Activated CD8-positive, alpha-beta T cell treated with anti-CD3 and anti-CD28 coated beads, Interleukin-2, amount 10 ng/mL, durations not matched to agents 7 days and 5 days (primary cell): ENCODE data around the gene LCE3A. TPM values are rescaled to one million over a fixed set of nuclear protein-coding genes. Genes with fewer than 3 reads are reported as not detected.
"Not testable (repeated sequence)": the region's sequence is repeated elsewhere in the genome, so short reads cannot be mapped to it uniquely, and the experiment has no call there.

Experiments used
- ATAC-seq: fragments of 150-1000 bp; cut with Tn5 transposase; one replicate; pipeline ENCODE4 v1.10.0; 2021; ENCODE audit warnings: moderate library complexity
- CTCF ChIA-PET: fragments of 350-600 bp; sonication (Branson Sonifier 250); formaldehyde crosslinking; loops from one replicate; lab custom pipeline; 2021; ENCODE audit warnings: antibody characterized with exemption; lab: Charles Lee
- POLR2A ChIA-PET: fragments of 350-600 bp; sonication (Branson Sonifier 250); formaldehyde crosslinking; loops from one replicate; lab custom pipeline; 2021; ENCODE audit warnings: antibody characterized with exemption; lab: Charles Lee
- DNase-seq: peaks from one replicate; pipeline ENCODE4 v3.0.0-alpha.2; 2020
- H3K27ac Mint-ChIP-seq: one replicate; pipeline ENCODE4 v1.8.0; 2021; ENCODE audit warnings: mild to moderate bottlenecking, mixed read lengths
- H3K27me3 Mint-ChIP-seq: one replicate; pipeline ENCODE4 v1.8.0; 2021; ENCODE audit warnings: low read depth, mixed read lengths
- H3K36me3 Mint-ChIP-seq: one replicate; pipeline ENCODE4 v1.8.0; 2021; ENCODE audit warnings: low read depth, mixed read lengths
- H3K4me1 Mint-ChIP-seq: one replicate; pipeline ENCODE4 v1.8.0; 2021; ENCODE audit warnings: low read depth, mixed read lengths
- H3K4me3 Mint-ChIP-seq: one replicate; pipeline ENCODE4 v1.8.0; 2021; ENCODE audit warnings: mild to moderate bottlenecking, mixed read lengths
- H3K9me3 Mint-ChIP-seq: one replicate; pipeline ENCODE4 v1.8.0; 2022; ENCODE audit warnings: mixed read lengths; ENCODE audit not compliant: insufficient read depth
- total RNA-seq, 2 experiments: library from RNA; stranded (reverse); gene quantifications; one replicate each; pipeline ENCODE4 v1.2.3, GENCODE V29; 2021

LCE3A gene
- total RNA-seq, 2 experiments from 2014 or later = not detected

DNA sequence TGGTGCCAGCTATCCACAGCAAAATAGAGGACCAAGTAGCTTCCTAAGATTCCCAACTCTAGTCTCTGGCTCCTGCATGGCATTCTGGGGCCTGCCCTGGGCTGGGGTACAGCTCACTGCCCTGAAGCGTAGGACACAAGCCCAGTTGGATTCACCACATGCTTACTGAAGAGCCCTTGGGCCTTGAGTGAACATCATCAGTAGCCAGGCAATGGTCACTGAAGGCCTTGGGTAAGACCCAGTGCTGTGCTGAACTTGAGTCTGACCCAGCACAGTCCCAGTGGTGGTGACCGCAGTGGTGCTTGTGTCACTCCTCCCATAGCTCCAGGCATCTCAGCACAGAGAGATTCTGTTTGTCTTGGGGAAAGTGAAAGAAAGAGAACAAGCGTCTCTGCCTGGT, 7.7 kb upstream of the LCE3A start:
- ChIA-PET POLR2A (no interaction called here), CTCF (no interaction called here)
- no peak for DNase-seq
- no peak for ATAC-seq
- peaks cover 7% of the 10 kb centered on the region for H3K27me3 Mint-ChIP-seq
- H3K27ac Mint-ChIP-seq = no peak overlapping the region
- H3K4me1 Mint-ChIP-seq = no peaks in the 10 kb centered on the region
- H3K9me3 Mint-ChIP-seq = no peaks in the 10 kb centered on the region
- H3K4me3 Mint-ChIP-seq = no peak overlapping the region
- no peaks in the 10 kb centered on the region for H3K36me3 Mint-ChIP-seq

GRCh38 chr1:152626744-152627143, 3.8 kb upstream of the LCE3A start:
- ATAC-seq = no peak
- no peak for DNase-seq
- CTCF ChIA-PET = no interaction called here
- H3K36me3 Mint-ChIP-seq = no peaks in the 10 kb centered on the region
- POLR2A ChIA-PET = no interaction called here
- H3K4me3 Mint-ChIP-seq = no peak overlapping the region
- peaks cover 15% of the 10 kb centered on the region for H3K4me1 Mint-ChIP-seq
- no peak overlapping the region for H3K27ac Mint-ChIP-seq
- peaks cover 2% of the 10 kb centered on the region for H3K27me3 Mint-ChIP-seq
- no peaks in the 10 kb centered on the region for H3K9me3 Mint-ChIP-seq

GRCh38 chr1:152623203-152623844, 421 bp upstream of the LCE3A start:
- Mint-ChIP-seq H3K4me3 (no peak overlapping the region), H3K36me3 (no peaks in the 10 kb centered on the region), H3K4me1 (peaks cover 15% of the 10 kb centered on the region), H3K9me3 (peaks cover 12% of the 10 kb centered on the region), H3K27me3 (peaks cover 2% of the 10 kb centered on the region), H3K27ac (no peak overlapping the region)
- ChIA-PET POLR2A (no interaction called here), CTCF (interaction anchor here (1.2 to 2.6 kb wide), 5 partner anchors 12 to 165 kb away, joined by 3 to 12 read pairs (median 3); partner anchors contain the start of gene LCE3D)
- ATAC-seq (peak; percentile 44), DNase-seq (peak; percentile 25)

GRCh38 chr1:152621993-152622392, 910 bp downstream of the LCE3A start:
- POLR2A ChIA-PET = interaction anchor here (1.0 kb wide), 1 partner anchor 43 kb away, joined by 3 read pairs; no protein-coding TSS in a partner anchor

DNA sequence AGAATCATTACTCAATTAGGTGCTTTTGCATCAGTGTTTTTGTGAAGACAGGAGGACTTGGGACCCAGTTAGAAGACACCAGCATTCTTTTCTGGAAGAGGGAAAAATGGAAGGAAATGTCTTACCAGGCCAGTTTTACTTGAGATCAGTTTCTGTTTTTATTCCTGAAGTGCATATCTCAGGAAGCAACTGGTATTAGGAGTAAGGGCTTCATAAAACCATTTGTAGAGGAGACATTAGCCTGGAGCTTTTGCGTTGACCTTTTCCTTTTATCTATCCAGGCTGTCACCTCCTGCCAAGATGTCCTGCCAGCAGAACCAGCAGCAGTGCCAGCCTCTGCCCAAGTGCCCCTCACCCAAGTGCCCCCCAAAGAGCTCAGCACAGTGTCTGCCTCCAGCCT, 9.4 kb downstream of the LCE3A start, which contains the start of gene LCE3B:
Gene LCE3B (plus strand): TSS at position 301 of the 400 bp plus-strand sequence. CDS start 0 bp downstream, at position 301.
- POLR2A ChIA-PET = no interaction called here
- ATAC-seq (no peak), DNase-seq (no peak)
- no peak within 1 kb of the TSS for H3K4me3 Mint-ChIP-seq
- H3K4me1 Mint-ChIP-seq = no peaks in the 10 kb centered on the region
- no peaks in the 10 kb centered on the region for H3K36me3 Mint-ChIP-seq
- no peaks in the 10 kb centered on the region for H3K27me3 Mint-ChIP-seq
- no peak within 1 kb of the TSS for H3K27ac Mint-ChIP-seq
- CTCF ChIA-PET = no interaction called here
- H3K9me3 Mint-ChIP-seq = peaks cover 8% of the 10 kb centered on the region

More at GRCh38 chr1:152621993-152622392, 910 bp downstream of the LCE3A start:
- Mint-ChIP-seq H3K4me3 (no peak overlapping the region), H3K36me3 (no peaks in the 10 kb centered on the region), H3K4me1 (peaks cover 15% of the 10 kb centered on the region), H3K9me3 (peaks cover 18% of the 10 kb centered on the region), H3K27me3 (peaks cover 2% of the 10 kb centered on the region), H3K27ac (no peak overlapping the region)
- no peak for DNase-seq
- CTCF ChIA-PET = interaction anchor here (1.2 to 2.6 kb wide), 4 partner anchors 14 to 44 kb away, joined by 3 to 12 read pairs (median 6); partner anchors contain the start of gene LCE3D
- no peak for ATAC-seq

DNA sequence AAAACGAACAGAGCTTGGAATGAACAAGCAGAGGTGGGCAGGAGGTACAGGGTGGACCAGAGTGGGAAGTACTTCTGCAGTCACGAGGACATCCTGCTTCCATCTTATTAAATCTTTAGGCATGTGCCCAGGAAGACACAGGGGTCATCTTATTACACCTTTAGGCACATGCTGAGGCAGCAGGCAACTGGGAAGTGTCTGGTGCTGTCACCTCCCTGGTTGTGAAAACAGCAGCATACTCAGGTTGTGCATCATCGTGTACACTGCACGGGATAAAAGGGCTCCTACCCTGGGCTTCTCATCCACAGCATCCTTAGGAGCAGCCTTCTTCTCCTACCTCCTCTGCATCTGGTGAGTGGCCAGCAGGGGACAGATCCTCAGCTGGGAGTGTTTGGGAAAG, 23.0 kb downstream of the LCE3A start, which contains the start of gene LCE3C:
Gene LCE3C (plus strand): TSS at position 301 of the 400 bp plus-strand sequence. CDS start 498 bp downstream, outside the sequence.
- DNase-seq = no peak
- Mint-ChIP-seq H3K36me3 (no peaks in the 10 kb centered on the region), H3K4me3 (no peak within 1 kb of the TSS), H3K27me3 (no peaks in the 10 kb centered on the region), H3K9me3 (no peaks in the 10 kb centered on the region), H3K4me1 (no peaks in the 10 kb centered on the region), H3K27ac (no peak within 1 kb of the TSS)
- ATAC-seq = no peak
- ChIA-PET POLR2A (no interaction called here), CTCF (no interaction called here)

GRCh38 chr1:152596986-152597385, 25.9 kb downstream of the LCE3A start:
- Mint-ChIP-seq H3K27me3 (no peaks in the 10 kb centered on the region), H3K9me3 (no peaks in the 10 kb centered on the region)
- ATAC-seq = no peak

DNA sequence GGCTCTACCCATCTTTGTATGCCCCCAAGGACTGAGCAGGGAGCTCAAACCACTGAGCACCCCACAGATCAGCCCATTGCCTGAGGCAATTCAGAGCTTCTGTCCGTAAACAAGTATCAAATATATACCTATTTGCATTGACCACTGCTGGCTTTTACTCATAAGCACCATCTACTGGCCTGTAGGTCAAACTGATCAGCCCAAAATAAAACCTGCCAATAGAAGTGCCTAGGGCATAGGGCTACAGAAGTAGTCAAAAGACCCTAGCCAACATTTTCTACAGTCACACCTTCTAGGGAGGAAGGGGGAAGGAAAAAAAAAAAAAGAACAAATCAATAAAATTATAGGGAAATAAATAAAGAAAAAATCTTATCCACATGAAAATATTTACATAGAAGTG, 37.3 kb downstream of the LCE3A start:
- POLR2A ChIA-PET = no interaction called here
- no peak overlapping the region for H3K4me3 Mint-ChIP-seq
- ATAC-seq = no peak
- H3K27me3 Mint-ChIP-seq = no peaks in the 10 kb centered on the region
- no peaks in the 10 kb centered on the region for H3K9me3 Mint-ChIP-seq
- CTCF ChIA-PET = no interaction called here
- no peaks in the 10 kb centered on the region for H3K36me3 Mint-ChIP-seq
- no peak overlapping the region for H3K27ac Mint-ChIP-seq
- H3K4me1 Mint-ChIP-seq = no peaks in the 10 kb centered on the region
- no peak for DNase-seq

More at GRCh38 chr1:152596986-152597385, 25.9 kb downstream of the LCE3A start:
- Mint-ChIP-seq H3K4me1 (no peaks in the 10 kb centered on the region), H3K4me3 (no peak overlapping the region), H3K27ac (no peak overlapping the region), H3K36me3 (no peaks in the 10 kb centered on the region)
- ChIA-PET CTCF (no interaction called here), POLR2A (no interaction called here)
- DNase-seq = no peak

DNA sequence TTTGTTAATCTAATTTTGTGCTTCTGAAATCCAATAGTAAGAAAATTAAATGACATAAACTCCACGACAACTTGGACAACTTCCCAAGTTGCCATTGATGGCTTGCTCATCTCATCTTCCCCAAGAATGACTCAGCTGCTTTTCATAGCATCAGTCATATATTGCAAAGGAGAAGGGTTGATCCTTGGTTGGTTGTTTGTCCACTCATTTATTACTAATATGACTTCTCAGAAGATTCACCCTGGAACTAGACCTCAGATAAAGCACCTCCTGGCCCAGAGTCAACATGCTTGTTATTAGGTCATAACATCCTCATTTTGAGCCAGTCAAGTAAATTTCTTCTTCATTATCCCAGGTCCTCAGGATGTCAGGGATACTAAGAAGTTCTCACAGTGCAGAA, 40.3 kb downstream of the LCE3A start:
- Mint-ChIP-seq H3K4me3 (no peak overlapping the region), H3K27me3 (no peaks in the 10 kb centered on the region), H3K4me1 (no peaks in the 10 kb centered on the region), H3K9me3 (no peaks in the 10 kb centered on the region), H3K27ac (no peak overlapping the region), H3K36me3 (no peaks in the 10 kb centered on the region)
- ATAC-seq (no peak), DNase-seq (no peak)
- ChIA-PET POLR2A (no interaction called here), CTCF (no interaction called here)

DNA sequence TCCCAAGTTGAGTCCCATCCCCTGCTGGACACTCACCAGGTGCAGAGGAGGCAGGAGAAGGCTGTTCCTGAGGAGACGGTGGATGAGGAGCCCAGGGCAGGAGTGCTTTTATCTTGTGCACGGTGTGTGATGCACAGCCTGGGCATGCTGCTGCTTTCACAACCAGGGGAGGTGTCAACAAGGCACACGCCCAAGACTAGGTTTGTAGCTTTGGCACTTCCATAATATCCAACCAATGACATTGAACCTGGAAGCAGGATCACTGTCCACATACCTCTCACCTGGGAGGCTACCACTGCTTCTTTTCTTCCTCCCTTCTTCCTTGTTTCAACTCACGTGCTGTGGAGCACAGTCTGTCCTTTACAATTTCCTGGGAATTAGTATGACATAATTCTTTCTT, 42.5 kb downstream of the LCE3A start, which contains the start of gene LCE3D:
Gene LCE3D (minus strand): TSS at position 84 of the 400 bp plus-strand sequence. CDS start 580 bp downstream, outside the sequence.
- Mint-ChIP-seq H3K4me1 (no peaks in the 10 kb centered on the region), H3K9me3 (no peaks in the 10 kb centered on the region), H3K36me3 (no peaks in the 10 kb centered on the region), H3K27ac (no peak within 1 kb of the TSS), H3K4me3 (no peak within 1 kb of the TSS), H3K27me3 (peaks cover 3% of the 10 kb centered on the region)
- DNase-seq (no peak), ATAC-seq (no peak)
- CTCF ChIA-PET = interaction anchor here (1.2 kb wide), 1 partner anchor 42 kb away, joined by 6 read pairs; the partner anchor contains the start of gene LCE3A
- POLR2A ChIA-PET = no interaction called here

- DNase-seq, H3K27ac Mint-ChIP-seq, ATAC-seq, H3K4me1 Mint-ChIP-seq, H3K4me3 Mint-ChIP-seq, H3K9me3 Mint-ChIP-seq, H3K36me3 Mint-ChIP-seq, H3K27me3 Mint-ChIP-seq: not testable (repeated sequence)
- POLR2A ChIA-PET = interaction anchor here (1.1 kb wide), 1 partner anchor 43 kb away, joined by 3 read pairs; no protein-coding TSS in a partner anchor
- CTCF ChIA-PET = interaction anchor here (2.9 kb wide), 1 partner anchor 42 kb away, joined by 12 read pairs; the partner anchor contains the start of gene LCE3A
Measured at GRCh38 chr1:152579526-152579925, 43.4 kb downstream of the LCE3A start.

- Mint-ChIP-seq H3K4me3 (no peak overlapping the region), H3K9me3 (no peaks in the 10 kb centered on the region), H3K36me3 (no peaks in the 10 kb centered on the region), H3K27ac (no peak overlapping the region), H3K4me1 (no peaks in the 10 kb centered on the region), H3K27me3 (peaks cover 8% of the 10 kb centered on the region)
- CTCF ChIA-PET = interaction anchor here (2.9 kb wide), 1 partner anchor 45 kb away, joined by 12 read pairs; the partner anchor contains the start of gene LCE3A
- DNase-seq = no peak
- POLR2A ChIA-PET = no interaction called here
- no peak for ATAC-seq
Measured at GRCh38 chr1:152577168-152577567, 45.7 kb downstream of the LCE3A start.
